Choroid plexus epithelial cell (primary cell): ENCODE results near the gene BUD13.

Experiments used
- DNase-seq: peaks from one replicate; pipeline ENCODE4 v3.0.0-alpha.2; 2010; ENCODE audit warnings: low read depth
- H3K4me3 ChIP-seq: 2 replicates; pipeline ENCODE4 v1.5.1; 2011; ENCODE audit warnings: low read depth, mild to moderate bottlenecking, control low read depth, low read length, moderate library complexity
- CTCF ChIP-seq: conservative IDR thresholded peaks from 2 replicates; pipeline ENCODE4 v1.5.1; 2011; ENCODE audit warnings: low read depth, mild to moderate bottlenecking, control low read depth, inconsistent platforms, low read length, moderate library complexity

Gene BUD13

GRCh38 chr11:116710001-116710674, 62.6 kb downstream of the BUD13 start:
- no peak for TF ChIP-seq CTCF
- DNase-seq: no peak

GRCh38 chr11:116707746-116708145, 65.0 kb downstream of the BUD13 start:
- no peak overlapping the region for H3K4me3 ChIP-seq
- no peak for TF ChIP-seq CTCF

More at GRCh38 chr11:116710001-116710674, 62.6 kb downstream of the BUD13 start:
- H3K4me3 ChIP-seq: no peak overlapping the region

GRCh38 chr11:116707161-116707629, 65.6 kb downstream of the BUD13 start:
- TF ChIP-seq CTCF: no peak
- H3K4me3 ChIP-seq: no peak overlapping the region
- DNase-seq: no peak

More at GRCh38 chr11:116707746-116708145, 65.0 kb downstream of the BUD13 start:
- DNase-seq: no peak

DNA sequence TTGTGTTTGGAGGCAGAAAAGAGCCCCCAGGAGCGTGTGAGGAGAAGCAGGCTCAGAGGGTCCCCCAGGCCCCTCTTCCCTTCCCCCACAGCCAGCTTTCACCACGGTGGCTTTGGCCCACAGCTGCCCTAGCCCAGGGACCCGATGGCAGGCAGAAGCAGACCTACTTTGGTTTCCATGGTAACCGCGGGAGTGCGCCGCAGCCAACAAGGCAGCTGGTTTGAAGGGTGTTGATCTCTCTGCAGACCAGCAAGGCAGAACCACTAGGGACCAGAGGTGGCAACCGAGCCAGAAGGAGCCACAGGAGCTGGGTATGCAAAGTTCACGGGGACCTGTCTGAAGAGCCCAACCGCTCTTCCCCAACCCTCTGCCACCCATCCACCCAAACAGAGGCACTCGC, 69.4 kb downstream of the BUD13 start:
- no peak for DNase-seq
- TF ChIP-seq CTCF: no peak
- no peak overlapping the region for H3K4me3 ChIP-seq

- TF ChIP-seq CTCF: no peak
- no peak for DNase-seq
- H3K4me3 ChIP-seq: no peak overlapping the region
Measured at GRCh38 chr11:116702772-116703385, 69.9 kb downstream of the BUD13 start.

DNA sequence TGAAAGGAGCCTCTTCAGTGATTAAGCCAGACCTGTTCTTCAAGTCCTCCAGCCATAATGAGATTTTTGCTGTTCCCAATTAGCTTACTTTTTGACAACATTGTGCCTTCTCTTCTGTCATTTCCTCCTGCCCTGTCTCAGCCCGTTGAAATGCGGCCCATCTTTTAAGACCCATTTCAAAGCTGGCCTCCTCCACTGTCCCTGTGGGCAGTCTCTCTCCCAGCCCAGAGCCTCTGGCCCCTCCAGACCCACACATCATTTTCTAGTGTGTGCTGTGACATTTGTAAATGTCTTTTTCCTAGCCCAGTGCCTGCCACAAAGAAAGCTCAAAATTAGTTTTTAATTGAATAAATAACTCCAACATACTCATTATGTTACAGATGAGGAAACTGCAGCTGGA, 70.9 kb downstream of the BUD13 start:
- no peak overlapping the region for H3K4me3 ChIP-seq
- TF ChIP-seq CTCF: no peak
- no peak for DNase-seq

DNA sequence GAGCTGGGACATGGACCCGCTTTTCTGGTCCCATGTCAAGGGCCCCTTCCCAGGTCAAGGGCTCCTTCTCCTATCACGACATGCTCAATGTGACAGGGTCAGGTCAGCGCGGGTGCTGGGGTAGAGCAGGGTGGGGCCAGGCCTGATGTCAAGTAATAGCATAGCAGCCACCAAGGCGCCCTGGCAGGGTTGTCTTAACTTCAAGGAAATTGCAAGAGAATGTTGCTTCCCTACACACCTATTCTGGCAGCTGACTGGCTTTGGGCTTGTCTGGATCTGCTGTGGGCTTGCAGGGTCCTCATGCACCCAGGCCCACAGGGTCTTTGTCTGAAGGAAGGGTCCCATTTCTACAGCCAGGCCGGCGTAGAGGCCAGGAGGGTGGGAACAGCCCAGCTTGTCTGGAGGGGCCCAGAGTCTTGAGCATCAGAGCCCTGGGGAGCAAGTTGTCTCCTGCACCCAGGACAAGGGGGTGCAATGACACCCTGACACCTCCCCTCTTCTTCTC, 71.4 kb downstream of the BUD13 start:
- H3K4me3 ChIP-seq: no peak overlapping the region
- no peak for DNase-seq
- no peak for TF ChIP-seq CTCF
